ENCODE results near the gene URAD.
"Not testable (repeated sequence)": the region's sequence is repeated elsewhere in the genome, so short reads cannot be mapped to it uniquely, and the experiment has no call there.

The URAD gene

DNA sequence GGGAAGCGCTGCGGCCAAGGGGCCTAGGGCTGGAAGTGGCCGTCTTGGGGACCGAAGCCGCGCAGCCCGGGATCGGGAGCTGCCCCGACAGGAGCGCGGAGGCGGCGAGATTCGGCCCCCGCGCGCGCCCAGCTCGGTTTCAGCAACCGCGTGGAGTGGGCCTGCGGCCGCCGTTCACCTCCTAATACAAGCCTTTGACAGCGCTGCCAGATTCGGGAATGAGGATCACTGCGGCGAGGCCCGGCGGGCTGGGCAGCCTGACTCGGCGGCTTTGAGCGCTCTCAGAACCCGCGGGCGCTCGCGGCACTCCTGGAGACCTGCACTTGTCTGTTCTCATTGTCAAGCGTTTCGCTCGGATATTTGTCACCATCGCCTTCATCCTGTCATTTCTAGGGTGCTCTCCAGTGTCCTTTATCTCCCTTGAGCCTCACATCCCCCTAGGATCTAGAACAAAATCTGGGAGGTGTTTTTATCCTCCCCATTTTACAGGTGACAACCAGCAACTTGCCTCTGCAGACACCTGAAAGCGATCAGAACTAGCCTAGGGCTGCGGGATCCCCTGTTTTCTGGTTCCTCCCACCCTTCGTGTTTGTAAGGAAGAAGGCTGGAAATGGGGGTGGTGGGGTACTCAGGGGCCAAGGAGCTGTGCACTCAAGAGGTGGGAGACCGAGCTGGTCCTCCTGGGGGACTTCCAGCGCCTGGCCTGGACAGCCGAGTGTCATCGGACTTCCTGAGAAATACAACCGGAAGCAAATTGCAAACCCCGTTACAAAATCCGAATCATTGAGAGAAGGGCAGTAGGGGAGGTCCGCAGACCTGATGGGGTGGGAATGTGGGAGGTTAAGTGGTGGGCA is 17.9 kb downstream of the URAD start:
- no peak for DNase-seq (ENCODE audit: low spot score)

DNA sequence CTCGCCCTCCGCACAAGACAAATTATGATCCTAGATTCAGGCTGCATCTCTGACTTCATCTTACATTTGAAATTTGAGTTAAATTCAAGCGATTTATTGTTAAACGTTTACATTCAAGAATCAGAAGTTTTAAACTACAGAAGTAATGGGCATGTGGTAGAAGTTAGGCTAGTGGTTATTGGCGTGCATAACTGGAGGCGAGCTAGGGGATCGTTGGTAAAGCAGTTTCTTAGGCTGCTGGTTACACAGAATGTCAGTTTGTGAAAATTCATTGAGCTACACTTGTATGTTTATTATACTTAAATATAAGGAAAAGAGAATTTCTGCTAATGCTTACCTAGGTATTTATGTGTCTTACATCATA is 18.6 kb downstream of the URAD start:
- no peak for DNase-seq (ENCODE audit: low spot score)

DNA sequence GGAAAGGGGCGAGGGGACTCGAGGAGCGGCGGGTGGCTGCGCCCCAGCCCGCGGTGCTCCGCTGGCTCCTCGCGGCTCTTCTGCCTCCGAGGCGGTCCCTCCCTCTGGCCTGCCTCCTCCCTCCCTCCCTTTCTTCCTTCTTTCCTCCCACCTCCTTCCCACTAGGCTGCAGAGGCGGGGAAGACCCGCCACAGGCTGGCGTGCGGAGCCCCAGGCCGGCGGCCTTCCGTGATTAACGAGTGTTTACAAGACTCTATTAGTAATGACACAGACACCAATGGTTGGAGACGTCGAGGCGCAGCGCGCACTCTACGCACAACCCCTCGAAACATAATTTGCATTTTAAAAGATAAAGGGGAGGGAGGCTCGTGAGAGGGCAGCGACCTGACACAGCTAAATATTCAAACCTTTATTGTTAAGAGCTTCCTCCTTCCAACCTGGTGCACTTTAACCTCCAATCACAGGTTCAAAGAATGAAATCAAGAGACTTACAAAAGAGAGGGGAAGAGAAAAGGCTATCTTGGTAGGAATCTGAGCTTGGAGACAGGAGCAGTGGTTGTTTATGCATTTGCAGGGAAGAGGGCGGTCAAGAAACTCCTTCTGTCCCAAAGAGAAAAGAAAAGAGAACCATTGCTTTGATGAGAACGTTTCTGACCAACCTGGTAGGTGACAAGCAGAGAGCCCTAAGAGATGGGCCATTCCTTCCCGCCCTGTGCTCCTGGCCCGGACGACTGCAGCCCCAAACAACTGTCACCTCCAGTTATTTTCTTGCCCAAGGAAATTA is 19.2 kb downstream of the URAD start, which contains the start of gene CDX2:
CDX2 (minus strand) TSS at position 234 of the 784 bp plus-strand sequence. CDS start 309 bp downstream, outside the sequence.
- no peak for DNase-seq (ENCODE audit: low spot score)

DNA sequence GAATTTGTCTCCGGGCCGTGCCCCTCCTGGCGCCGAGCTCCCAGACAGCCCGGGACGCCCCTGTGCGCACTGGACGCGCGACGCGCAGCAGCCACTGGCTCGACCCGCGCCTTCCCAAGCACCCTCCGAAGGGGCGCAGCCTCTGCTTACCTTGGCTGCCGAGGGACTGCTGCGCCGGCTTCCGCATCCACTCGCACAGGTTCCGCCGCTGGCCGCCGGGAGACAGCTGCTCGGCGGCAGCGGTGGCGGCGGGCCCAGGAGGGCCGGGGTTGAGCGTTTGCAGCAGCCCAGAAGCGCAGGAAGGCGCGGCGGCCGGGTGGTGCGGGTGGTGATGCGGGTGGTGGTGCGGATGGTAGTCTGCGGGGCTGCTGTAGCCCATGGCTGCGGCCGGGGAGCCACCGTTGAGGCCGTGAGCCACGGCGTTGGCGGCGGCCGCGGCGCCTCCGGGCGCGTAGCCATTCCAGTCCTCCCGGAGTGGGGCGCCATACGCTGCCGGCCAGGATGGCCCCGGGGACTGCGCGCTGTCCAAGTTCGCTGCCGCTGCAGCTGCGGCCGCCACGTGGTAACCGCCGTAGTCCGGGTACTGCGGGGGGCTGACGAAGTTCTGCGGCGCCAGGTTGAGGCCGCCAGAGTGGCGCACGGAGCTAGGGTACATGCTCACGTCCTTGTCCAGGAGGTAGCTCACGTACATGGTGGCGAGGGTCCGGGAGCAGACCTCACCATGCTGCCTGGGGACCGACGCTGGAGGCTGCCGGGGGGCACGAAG is 20.0 kb downstream of the URAD start:
- DNase-seq (ENCODE audit: low spot score) = no peak

DNA sequence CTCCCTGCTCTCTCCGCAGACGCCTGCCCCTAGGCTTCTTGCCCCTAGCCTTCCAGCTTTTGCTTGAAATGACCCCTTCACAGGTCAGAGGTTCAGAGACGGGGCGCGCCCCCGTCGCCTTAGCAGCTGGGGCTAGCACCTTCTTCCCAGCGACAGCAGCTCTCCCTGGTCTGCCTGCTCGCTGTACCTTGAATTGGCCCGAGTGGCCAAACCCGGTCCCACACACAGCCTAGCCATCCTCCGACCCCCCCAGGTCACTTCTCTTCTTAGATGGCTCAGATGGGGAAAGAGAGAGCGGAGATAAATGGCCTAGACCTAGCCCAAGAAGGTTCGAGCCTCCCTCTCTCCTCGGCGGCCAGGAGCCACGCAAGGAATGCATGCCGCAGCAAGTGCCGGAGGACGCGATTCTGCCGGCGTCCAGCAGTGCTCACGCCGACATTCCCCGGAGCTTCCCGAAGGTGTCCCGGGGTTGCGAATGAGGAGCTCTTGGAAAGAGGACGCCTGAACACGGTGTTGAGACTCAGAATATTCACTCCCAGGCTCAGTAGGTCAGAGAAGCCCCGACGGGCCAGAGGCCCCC is 20.7 kb downstream of the URAD start:
- DNase-seq (ENCODE audit: low spot score) = no peak

DNA sequence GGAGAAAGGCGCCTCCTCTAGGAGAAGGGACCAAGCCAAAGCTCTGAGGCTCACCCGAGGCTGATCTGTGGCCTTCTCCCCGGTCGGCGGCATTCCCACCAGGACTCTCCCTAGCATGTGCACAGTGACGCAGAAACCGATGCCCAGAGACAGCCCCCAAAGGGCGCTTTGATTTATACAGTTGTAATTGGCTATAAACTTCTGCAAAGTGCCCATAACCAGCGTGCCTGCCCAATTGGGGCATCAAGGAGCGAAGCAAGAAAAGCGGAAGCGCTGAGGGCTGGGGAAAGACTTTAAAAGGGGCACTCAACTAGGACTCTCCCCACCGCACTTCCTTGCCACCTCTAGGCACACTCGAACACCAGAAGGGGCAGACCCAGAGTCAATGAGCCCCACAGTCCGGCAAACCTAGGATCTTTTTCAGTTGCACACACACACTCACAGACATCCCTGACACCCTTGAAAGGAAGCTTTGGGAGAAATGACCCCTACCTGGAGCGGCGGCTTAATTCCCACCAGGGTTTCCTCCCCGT is 21.2 kb downstream of the URAD start:
- no peak for DNase-seq (ENCODE audit: low spot score)

DNA sequence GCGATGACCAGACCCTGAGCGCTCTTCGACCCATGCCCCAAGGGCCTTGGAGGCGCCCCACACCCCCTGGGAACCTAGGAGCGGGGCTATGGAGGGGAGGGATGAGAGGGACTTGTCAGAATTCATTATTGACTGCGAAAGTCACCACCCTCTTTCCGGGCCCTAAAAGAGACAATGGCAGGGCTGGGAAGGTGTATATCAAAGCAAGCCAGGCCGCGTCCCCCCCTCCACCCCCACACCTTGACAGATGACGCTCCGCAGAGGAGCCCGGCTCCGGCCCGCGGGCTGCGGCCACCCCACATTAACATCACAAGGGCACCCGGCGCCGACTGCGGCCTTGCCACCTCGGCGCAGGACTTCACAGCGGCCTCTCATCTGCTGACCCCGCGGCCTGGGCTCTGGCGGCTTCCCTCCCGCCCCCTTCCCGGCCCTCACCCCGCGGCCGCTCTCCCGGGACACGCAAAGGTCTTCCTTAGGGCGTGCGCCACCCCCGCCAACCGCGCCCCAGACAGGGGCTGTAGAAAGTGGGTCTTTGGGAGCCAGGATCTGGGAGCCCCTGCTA is 21.8 kb downstream of the URAD start:
- DNase-seq (ENCODE audit: low spot score) = no peak

DNA sequence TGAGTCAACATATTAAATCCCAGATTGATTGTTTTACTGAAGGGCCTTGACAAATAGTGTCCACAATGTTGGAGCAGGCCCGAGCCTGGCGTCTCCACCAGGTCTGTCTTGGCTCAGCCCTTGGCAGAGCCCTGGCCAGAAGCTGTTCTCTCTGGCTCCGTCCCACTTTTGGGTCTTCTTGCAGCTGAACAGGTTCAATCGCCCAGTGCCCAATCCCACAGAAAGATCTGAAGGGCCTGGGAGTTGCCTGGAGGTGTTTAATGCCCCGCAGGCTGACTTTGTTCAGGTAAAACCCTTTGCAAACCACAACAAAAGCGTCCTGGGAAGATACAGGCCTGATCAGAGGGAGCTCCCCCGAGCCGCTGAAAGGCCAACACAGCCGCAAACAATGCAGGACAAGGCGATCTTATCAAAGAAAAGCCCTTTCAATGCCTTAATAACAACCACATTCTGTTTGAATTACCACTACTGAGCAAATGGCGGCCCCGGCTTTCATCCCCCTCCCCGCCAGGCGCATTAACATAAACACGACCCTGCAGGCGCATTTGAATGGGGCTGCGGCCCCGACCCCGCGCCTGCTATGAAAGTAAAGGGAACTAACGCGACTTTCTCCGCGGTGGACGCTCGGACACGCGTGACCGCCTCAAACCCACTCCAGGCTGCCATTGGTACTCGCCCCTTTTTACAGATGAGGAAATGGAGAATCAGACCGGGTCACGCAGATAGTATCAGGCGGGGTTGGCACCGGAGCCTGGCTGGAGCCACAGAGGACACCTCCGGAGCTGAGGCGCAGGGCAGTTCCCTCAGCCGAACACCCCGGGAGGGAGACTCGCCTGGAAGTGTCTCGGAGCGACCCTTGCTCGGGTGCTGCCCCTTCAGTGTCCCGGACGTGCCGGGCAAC is 22.5 kb downstream of the URAD start:
- no peak for DNase-seq (ENCODE audit: low spot score)

DNA sequence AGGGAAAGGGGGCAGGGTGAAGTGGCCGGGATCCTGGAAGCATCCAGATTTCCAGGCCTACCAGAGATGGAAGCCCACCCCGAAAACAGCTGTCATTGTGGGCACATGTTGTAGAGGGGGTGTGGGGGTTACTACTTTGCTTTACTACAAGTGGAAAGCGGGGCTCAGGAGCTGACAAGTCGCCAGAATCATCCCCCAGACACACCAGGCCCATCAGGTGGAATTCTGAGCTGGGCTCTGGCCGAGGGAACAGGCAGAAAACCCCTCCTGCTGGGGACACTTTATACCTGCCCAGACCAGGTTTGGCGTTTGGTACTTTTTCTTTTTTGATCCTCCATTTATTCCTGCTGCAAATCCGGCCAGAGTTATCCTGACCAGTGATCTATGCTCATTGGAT is 23.2 kb downstream of the URAD start:
- no peak for DNase-seq (ENCODE audit: low spot score)

DNA sequence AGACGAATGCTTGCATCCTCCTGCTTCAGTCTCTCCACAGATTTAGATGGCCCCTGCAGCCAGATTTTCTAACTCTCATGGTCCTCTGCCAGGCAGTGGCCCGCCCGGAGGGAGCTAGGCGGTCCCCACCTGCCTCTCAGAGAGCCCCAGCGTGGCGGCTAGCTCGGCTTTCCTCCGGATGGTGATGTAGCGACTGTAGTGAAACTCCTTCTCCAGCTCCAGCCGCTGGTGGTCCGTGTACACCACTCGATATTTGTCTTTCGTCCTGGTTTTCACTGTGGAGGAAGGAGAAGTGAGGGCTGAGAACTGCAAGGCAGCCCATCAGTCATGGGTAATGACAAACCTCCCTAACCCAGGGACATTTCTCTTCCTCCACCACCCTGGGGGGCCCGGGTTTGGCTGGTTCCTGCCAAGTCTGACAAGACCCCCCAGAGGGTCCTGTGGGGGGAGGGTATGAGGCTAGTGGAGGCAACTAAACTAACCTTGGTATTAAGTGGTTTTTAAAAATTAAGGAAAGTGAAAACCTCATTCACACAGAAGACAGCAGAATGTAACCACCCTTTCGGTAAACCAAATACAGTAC is 23.7 kb downstream of the URAD start:
- DNase-seq (ENCODE audit: low spot score) = no peak

DNA sequence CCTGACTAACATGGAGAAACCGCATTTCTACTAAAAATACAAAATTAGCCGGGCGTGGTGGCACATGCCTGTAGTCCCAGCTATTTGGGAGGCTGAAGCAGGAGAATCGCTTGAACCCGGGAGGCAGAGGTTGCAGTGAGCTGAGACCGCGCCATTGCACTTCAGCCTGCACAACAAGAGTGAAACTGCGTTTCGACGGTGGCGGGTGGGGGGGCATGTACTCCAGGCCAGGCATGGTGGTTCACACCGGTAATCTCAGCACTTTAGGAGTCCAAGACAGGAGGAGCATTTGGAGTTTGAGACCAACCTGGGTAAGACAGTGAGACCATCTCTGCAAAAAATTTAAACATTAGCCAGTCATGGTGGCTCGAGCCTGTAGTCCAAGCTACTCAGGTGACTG is 24.3 kb downstream of the URAD start:
- DNase-seq (ENCODE audit: low spot score) = not testable (repeated sequence)

DNA sequence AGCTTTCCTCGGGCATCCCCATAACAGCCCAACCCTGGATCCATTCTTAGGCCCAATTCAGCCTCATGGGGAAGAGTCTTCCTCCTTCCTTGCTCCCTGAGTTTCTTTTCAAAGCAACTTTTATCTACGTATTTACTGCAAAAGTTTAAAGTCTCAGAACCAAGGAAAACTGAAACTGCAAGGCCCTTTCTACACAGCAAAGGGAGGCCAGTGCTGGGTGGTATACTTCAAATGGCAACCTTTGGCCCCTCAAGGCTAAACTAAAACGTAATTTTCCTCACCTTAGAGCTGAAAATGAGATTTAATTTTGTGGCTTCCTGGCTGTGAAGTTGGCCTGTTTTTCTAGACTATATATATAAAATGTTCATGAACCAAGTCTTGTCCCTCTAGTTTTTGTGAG is 25.0 kb downstream of the URAD start:
- no peak for DNase-seq (ENCODE audit: low spot score)

DNA sequence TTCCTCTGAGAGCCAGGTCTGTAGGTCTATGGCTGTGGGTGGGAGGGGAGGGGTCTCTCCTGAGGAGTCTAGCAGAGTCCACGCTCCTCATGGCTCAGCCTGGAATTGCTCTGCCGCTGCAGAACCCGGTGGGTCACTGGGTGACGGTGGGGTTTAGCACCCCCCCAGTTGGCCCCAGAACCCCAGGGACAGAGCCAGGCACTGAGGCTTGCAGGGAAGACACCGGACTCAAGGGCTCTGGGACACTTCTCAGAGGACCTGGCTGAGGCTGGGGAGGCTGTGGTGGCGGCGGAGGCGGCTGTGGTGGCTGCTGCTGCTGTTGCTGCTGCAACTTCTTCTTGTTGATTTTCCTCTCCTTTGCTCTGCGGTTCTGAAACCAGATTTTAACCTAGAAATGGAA is 25.5 kb downstream of the URAD start:
- DNase-seq (ENCODE audit: low spot score) = no peak

DNA sequence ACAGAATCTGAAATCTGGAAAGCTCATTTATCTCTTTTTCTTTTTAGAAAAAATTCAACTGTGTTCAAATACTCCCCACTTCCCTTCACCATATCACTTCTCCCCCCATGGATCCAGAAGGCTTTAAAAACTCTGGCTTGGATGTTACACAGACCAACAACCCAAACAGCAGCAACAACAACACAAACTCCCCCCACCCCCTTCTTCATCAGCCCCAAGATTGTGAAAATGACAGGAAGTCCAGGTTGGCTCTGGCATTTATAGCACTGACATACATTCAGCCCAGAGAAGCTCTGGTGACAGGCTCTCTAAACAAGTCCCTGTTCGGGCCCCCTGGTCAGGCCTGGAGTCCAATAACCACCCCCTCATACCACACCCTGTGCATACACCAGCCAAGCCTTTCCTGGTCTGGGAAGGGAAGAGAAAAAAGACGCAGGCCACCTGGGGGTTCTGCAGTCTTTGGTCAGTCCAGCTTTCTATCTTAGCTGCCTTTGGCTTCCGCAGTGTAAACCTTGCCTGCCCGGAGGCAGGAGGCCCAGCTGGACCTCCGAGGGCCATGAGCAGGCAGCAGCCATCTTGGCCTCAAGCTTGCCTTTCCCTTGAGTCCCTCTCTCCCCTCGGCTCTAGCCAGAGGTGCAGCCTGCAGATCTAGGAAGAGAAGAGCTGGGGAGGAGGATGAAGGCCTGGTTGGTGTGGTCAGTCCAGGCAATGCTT is 26.2 kb downstream of the URAD start:
- no peak for DNase-seq (ENCODE audit: low spot score)

DNA sequence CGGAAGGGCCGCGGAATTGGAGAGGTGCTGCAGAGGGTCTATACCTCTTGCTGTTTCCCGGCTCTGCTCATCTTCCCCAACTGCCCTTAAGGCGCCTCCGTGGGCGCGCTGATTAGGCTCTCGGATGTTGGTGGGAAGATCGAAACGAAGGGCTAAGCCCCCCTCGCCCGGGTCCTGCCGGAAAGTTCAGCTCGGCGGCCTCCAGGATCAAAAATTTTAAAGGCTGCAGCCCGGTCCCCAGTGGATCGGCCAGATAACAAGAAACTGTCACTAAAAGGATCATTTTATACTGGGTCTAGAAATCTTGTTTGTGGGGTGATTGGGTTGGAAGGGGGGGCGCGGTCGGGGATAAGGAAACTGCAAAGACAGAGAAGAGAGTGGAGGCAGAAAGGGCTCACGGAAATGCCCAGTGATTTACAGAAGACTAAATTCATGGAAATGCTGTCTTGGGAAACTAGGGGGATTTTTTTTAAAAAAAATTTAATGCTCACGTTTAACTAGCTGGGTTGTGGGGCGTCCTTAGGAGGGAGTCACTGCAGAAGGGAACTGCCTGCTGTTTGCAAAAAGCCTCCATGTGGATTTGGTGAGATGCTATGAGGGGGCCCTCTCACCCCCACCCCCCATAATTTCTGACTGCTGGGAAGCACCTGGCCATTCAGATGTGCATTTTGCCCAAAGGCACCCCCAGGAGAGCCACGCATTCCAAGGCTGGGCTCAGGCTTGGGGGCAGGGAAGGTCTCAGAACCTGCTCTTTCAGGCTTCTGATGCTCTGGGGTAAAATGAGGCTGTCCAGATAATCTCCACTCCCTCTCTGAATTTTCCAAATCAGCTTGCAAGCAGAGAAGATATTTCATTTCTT is 27.0 kb downstream of the URAD start:
- DNase-seq (ENCODE audit: low spot score) = no peak

DNA sequence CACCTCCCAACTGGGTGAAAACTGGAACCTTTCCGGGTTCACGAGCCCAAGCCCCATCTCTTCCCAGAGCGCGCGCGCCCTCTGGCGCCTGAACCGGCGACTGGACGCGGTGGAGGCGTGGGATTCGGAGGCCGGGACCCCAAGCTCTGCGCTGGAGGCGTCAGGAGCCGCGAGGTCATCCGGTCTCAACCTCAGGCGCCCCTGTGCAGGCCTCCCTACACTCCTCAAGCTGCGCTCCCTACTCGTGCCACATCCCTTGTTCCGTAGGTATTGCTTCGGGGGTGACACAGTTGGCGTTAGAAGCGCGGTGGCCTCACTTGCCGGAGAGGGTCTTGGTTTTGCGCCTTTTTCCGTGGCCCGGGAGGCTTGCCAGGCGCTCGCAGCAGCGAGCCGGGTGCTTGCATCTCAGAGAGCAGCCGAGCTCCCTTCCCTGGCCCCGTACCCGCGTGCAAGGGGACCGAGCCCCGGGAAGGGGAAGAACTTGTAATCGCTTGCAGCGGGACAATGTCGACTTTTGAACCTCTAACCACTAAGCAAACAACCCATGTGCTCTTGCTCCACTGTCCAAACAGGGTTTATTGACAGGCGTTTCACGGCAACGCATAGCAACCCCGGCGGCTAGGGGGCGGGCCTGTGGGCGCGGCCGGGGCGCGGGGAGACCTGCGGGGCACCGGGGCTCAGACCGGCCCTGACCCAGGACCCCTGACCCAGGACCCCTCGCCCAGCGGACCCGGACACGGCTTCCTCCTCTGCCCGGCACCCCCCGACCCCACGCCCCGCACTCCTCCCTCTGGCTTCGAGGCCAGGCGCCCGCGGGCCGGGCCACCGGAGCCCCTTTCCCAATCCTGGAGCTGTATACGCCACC is 27.9 kb downstream of the URAD start:
- no peak for DNase-seq (ENCODE audit: low spot score)

DNA sequence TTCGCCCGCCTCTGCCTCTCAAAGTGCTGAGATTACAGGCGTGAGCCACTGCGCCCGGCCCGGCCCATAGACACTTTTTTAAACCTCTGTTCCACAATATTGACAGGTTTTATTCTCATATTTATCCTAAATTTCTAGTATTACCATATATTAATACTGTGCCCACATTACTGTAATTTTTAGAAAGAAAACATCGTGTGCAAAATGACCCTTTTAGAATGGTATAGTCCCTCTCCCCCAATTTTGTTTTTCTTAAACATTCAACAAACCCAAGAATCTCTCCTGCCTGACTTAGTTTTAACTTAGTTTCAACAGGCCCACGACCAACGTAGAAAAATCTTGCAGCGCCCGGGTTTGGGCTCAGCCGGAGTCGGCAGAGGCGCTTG is 28.5 kb downstream of the URAD start:
- DNase-seq (ENCODE audit: low spot score) = no peak
